Measurements from ENCODE around the gene CENPX. TPM values are rescaled to one million over a fixed set of nuclear protein-coding genes. Genes with fewer than 3 reads are reported as not detected.
A peak's percentile ranks its signal among the peaks of the same experiment; 100 is the strongest.

CENPX gene
- total and polyA plus RNA-seq, 12 donors: 15.8 to 132 (median 23.6) TPM

- Histone ChIP-seq H3K27me3 (no peaks in the 10 kb centered on the region), H3K9me3 (no peaks in the 10 kb centered on the region), H3K36me3 (peaks cover 0 to 19% (median 0%) of the 10 kb centered on the region in 9 donors), H3K27ac (peak overlapping the region in 6 of 10 donors; percentile 88 to 97 (median 92)), H3K4me1 (peaks cover under 1 to 53% (median 27%) of the 10 kb centered on the region in 9 donors), H3K4me3 (no peak overlapping the region)
- intact Hi-C loops (cut with DNase I): no loop called here
- ATAC-seq: no peak
- no peak for DNase-seq
- 93 to 94% methylated on average over 19 of the region's 19 CpGs for WGBS, 2 donors
- TF ChIP-seq, protein P1, sequence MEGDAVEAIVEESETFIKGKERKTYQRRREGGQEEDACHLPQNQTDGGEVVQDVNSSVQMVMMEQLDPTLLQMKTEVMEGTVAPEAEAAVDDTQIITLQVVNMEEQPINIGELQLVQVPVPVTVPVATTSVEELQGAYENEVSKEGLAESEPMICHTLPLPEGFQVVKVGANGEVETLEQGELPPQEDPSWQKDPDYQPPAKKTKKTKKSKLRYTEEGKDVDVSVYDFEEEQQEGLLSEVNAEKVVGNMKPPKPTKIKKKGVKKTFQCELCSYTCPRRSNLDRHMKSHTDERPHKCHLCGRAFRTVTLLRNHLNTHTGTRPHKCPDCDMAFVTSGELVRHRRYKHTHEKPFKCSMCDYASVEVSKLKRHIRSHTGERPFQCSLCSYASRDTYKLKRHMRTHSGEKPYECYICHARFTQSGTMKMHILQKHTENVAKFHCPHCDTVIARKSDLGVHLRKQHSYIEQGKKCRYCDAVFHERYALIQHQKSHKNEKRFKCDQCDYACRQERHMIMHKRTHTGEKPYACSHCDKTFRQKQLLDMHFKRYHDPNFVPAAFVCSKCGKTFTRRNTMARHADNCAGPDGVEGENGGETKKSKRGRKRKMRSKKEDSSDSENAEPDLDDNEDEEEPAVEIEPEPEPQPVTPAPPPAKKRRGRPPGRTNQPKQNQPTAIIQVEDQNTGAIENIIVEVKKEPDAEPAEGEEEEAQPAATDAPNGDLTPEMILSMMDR (IDR thresholded peaks at IDR 0.05): no peak
These were observed 11.0 kb downstream of the CENPX start for GRCh38 chr17:82011617-82012187.

GRCh38 chr17:82010575-82011525 lies 11.8 kb downstream of the CENPX start:
- Histone ChIP-seq H3K27me3 (no peaks in the 10 kb centered on the region), H3K4me1 (peaks cover 6 to 61% (median 32%) of the 10 kb centered on the region in 9 donors), H3K27ac (no peak overlapping the region), H3K36me3 (peaks cover 0 to 16% (median 0%) of the 10 kb centered on the region in 9 donors), H3K4me3 (no peak overlapping the region), H3K9me3 (no peaks in the 10 kb centered on the region)
- WGBS, 2 donors: 95% methylated on average over 39 of the region's 39 CpGs
- TF ChIP-seq, protein P1 (IDR thresholded peaks at IDR 0.05): no peak
- ATAC-seq (no peak), DNase-seq (no peak)
- intact Hi-C loops (cut with DNase I): no loop called here

- DNase-seq (no peak), ATAC-seq (no peak)
- H3K4me3 ChIP-seq: no peak overlapping the region
- TF ChIP-seq, protein P1 (IDR thresholded peaks at IDR 0.05): no peak
- 84 to 88% methylated on average over 14 to 15 of the region's 15 CpGs for WGBS, 2 donors
- H3K4me1 ChIP-seq: peaks cover 9 to 61% (median 33%) of the 10 kb centered on the region in 9 donors
- H3K36me3 ChIP-seq: peaks cover 0 to 16% (median 0%) of the 10 kb centered on the region in 9 donors
- H3K9me3 ChIP-seq: no peaks in the 10 kb centered on the region
- intact Hi-C loops (cut with DNase I): loop anchor here in 1 of 10 donors (5.0 kb wide), 1 partner anchor 42 kb away; no protein-coding TSS in a partner anchor
- H3K27me3 ChIP-seq: no peaks in the 10 kb centered on the region
- H3K27ac ChIP-seq: no peak overlapping the region
These were observed 13.3 kb downstream of the CENPX start for GRCh38 chr17:82009413-82009812.

DNA sequence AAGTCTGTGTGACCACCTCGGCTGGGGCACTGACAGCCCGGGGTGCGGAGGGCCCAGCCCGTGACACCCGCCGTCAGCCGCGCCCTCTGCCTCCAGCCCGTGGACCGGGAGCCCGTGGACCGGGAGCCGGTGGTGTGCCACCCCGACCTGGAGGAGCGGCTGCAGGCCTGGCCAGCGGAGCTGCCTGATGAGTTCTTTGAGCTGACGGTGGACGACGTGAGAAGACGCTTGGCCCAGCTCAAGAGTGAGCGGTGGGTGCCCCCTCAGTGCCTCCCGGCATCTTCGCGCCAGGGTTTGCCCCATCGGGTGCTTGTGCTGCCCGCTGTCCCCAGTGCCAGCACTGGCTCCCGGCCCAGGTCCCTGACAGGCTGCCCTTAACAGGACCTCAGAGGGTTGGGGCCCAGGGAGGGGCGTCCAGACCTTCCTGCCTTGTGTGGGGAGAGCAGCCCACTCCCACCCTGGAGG lies 13.7 kb downstream of the CENPX start:
- H3K27me3 ChIP-seq: no peaks in the 10 kb centered on the region
- DNase-seq (peak; percentile 30 to 72), ATAC-seq (no peak)
- TF ChIP-seq, protein P1 (IDR thresholded peaks at IDR 0.05): no peak
- intact Hi-C loops (cut with DNase I): loop anchor here in 1 of 10 donors (5.0 kb wide), 1 partner anchor 42 kb away; no protein-coding TSS in a partner anchor
- H3K9me3 ChIP-seq: no peaks in the 10 kb centered on the region
- H3K4me1 ChIP-seq: peaks cover 14 to 59% (median 36%) of the 10 kb centered on the region in 9 donors
- H3K27ac ChIP-seq: no peak overlapping the region
- WGBS, 2 donors: 62 to 72% methylated on average over 24 to 28 of the region's 28 CpGs
- peaks cover 0 to 16% (median 0%) of the 10 kb centered on the region in 9 donors for H3K36me3 ChIP-seq
- H3K4me3 ChIP-seq: no peak overlapping the region
